Fibroblast of skin of back (primary cell): ENCODE measurements around the gene TRIM49. TPM values are rescaled to one million over a fixed set of nuclear protein-coding genes. Genes with fewer than 3 reads are reported as not detected.
"Not testable (repeated sequence)": the region's sequence is repeated elsewhere in the genome, so short reads cannot be mapped to it uniquely, and the experiment has no call there.

Experiments
- DNase-seq: peaks from one replicate; pipeline ENCODE4 v3.0.0-alpha.2; 2013
- polyA plus RNA-seq, 2 experiments: library from polyadenylated mRNA; unstranded; fragments of 120-200 nt; gene quantifications; one replicate each; pipeline ENCODE4 v1.2.1, GENCODE V29; 2013; ENCODE audit not compliant: insufficient read length in 2 of 2

Gene TRIM49
- polyA plus RNA-seq (2013, experiment 1 of 2; ENCODE audit: insufficient read length) = not detected
- not detected for polyA plus RNA-seq (2013, experiment 2 of 2; ENCODE audit: insufficient read length)

GRCh38 chr11:89808475-89808874, at the start of gene TRIM49:
Gene TRIM49, minus strand, starts transcription at chr11:89808575. Its CDS starts 4,106 bp downstream, at chr11:89804469.
- DNase-seq = not testable (repeated sequence)

GRCh38 chr11:89826694-89827093, 18.3 kb upstream of the TRIM49 start:
- DNase-seq = not testable (repeated sequence)

GRCh38 chr11:89820008-89820407, 11.6 kb upstream of the TRIM49 start:
- not testable (repeated sequence) for DNase-seq

GRCh38 chr11:89813535-89813934, 5.2 kb upstream of the TRIM49 start:
- not testable (repeated sequence) for DNase-seq

- DNase-seq = not testable (repeated sequence)
Observed at GRCh38 chr11:89787506-89788063, 20.8 kb downstream of the TRIM49 start.

- DNase-seq = not testable (repeated sequence)
Observed at GRCh38 chr11:89785726-89786125, 22.6 kb downstream of the TRIM49 start.

- not testable (repeated sequence) for DNase-seq
Observed at GRCh38 chr11:89750822-89751221, 57.6 kb downstream of the TRIM49 start.
